HEK293 (cell line): ENCODE measurements around the gene CST7.

ENCODE experiments used
- BCL11B ChIP-seq: fragments of 450-650 bp; formaldehyde crosslinking; IDR thresholded peaks from 2 replicates; pipeline ENCODE4 v1.5.1; 2016; ENCODE audit warnings: low read depth, missing biosample characterization, missing genetic modification characterization
- HOXA7 ChIP-seq: sonication (generic); formaldehyde crosslinking; IDR thresholded peaks from 2 replicates; pipeline ENCODE4 v1.8.1; 2022; ENCODE audit warnings: missing genetic modification reagents, borderline replicate concordance
- MYNN ChIP-seq: fragments of 450-650 bp; formaldehyde crosslinking; IDR thresholded peaks from 2 replicates; pipeline ENCODE4 v1.5.1; 2016; ENCODE audit warnings: missing biosample characterization, missing genetic modification characterization, borderline replicate concordance
- SETDB1 ChIP-seq: IDR thresholded peaks from one replicate; pipeline ENCODE4 v1.6.1; 2017; ENCODE audit warnings: mild to moderate bottlenecking, low read length, moderate library complexity, mixed read lengths; ENCODE audit not compliant: insufficient read length
- ZFP69B ChIP-seq: fragments of 450-650 bp; formaldehyde crosslinking; IDR thresholded peaks from 2 replicates; pipeline ENCODE4 v1.5.1; 2016; ENCODE audit warnings: missing biosample characterization, missing genetic modification characterization
- ZNF133 ChIP-seq: fragments of 450-650 bp; formaldehyde crosslinking; IDR thresholded peaks from 2 replicates; pipeline ENCODE4 v1.5.1; 2016; ENCODE audit warnings: missing biosample characterization, missing genetic modification characterization
- ZNF433 ChIP-seq: fragments of 450-650 bp; formaldehyde crosslinking; IDR thresholded peaks from 2 replicates; pipeline ENCODE4 v1.5.1; 2016; ENCODE audit warnings: missing biosample characterization, missing genetic modification characterization, low read depth
- TF ChIP-seq, protein P1 (sequence below): fragments of 450-650 bp; formaldehyde crosslinking; IDR thresholded peaks from 2 replicates; pipeline ENCODE4 v1.5.1; 2016; ENCODE audit warnings: missing biosample characterization, missing genetic modification characterization
- TF ChIP-seq, protein P2 (sequence below): fragments of 450-650 bp; formaldehyde crosslinking; IDR thresholded peaks from 2 replicates; pipeline ENCODE4 v1.5.1; 2017; ENCODE audit warnings: missing biosample characterization, mild to moderate bottlenecking, missing genetic modification characterization, moderate library complexity
- TF ChIP-seq, protein P3 (sequence below): fragments of 450-650 bp; formaldehyde crosslinking; IDR thresholded peaks from 2 replicates; pipeline ENCODE4 v1.5.1; 2016; ENCODE audit warnings: missing biosample characterization, missing genetic modification characterization, low read depth
- TF ChIP-seq, protein P4 (sequence below): fragments of 450-650 bp; formaldehyde crosslinking; optimal IDR thresholded peaks from 2 replicates; pipeline ENCODE3; 2016; ENCODE audit warnings: missing biosample characterization, mild to moderate bottlenecking, missing genetic modification characterization
- TF ChIP-seq, protein P5 (sequence below): fragments of 450-650 bp; formaldehyde crosslinking; IDR thresholded peaks from 2 replicates; pipeline ENCODE4 v1.5.1; 2016; ENCODE audit warnings: missing biosample characterization, missing genetic modification characterization

DNA sequence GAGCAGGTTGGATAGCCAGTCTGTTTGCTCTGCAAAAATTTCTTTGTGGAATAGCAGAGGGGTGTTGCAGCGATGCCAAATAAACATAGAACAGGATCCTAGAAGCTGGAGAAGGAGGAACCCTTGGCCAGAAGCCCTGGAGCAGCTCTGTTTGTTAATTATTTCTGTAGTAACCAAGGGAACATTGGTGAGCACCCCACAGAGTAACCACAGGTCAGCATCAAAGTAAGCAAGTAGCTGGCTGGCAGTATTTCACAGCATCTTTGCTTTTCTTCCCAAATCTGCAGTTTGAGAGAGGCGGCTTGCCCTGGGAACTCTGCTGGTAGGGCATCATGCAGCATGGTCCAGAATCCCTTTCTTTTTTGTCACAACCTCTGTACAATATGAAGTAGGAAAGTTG lies 56.2 kb downstream of the CST7 start:
- TF ChIP-seq, protein P1, sequence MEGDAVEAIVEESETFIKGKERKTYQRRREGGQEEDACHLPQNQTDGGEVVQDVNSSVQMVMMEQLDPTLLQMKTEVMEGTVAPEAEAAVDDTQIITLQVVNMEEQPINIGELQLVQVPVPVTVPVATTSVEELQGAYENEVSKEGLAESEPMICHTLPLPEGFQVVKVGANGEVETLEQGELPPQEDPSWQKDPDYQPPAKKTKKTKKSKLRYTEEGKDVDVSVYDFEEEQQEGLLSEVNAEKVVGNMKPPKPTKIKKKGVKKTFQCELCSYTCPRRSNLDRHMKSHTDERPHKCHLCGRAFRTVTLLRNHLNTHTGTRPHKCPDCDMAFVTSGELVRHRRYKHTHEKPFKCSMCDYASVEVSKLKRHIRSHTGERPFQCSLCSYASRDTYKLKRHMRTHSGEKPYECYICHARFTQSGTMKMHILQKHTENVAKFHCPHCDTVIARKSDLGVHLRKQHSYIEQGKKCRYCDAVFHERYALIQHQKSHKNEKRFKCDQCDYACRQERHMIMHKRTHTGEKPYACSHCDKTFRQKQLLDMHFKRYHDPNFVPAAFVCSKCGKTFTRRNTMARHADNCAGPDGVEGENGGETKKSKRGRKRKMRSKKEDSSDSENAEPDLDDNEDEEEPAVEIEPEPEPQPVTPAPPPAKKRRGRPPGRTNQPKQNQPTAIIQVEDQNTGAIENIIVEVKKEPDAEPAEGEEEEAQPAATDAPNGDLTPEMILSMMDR (tag by site-specific recombination) = no peak
- TF ChIP-seq MYNN (tag by site-specific recombination) (no peak), BCL11B (tag by site-specific recombination) (no peak), HOXA7 (CRISPR knock-in tag) (no peak), ZNF133 (tag by site-specific recombination) (no peak), ZFP69B (tag by site-specific recombination) (no peak), SETDB1 (no peak), ZNF433 (tag by site-specific recombination) (no peak)
- TF ChIP-seq, protein P2, sequence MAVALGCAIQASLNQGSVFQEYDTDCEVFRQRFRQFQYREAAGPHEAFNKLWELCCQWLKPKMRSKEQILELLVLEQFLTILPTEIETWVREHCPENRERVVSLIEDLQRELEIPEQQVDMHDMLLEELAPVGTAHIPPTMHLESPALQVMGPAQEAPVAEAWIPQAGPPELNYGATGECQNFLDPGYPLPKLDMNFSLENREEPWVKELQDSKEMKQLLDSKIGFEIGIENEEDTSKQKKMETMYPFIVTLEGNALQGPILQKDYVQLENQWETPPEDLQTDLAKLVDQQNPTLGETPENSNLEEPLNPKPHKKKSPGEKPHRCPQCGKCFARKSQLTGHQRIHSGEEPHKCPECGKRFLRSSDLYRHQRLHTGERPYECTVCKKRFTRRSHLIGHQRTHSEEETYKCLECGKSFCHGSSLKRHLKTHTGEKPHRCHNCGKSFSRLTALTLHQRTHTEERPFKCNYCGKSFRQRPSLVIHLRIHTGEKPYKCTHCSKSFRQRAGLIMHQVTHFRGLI (tag by site-specific recombination) = no peak
- TF ChIP-seq, protein P3, sequence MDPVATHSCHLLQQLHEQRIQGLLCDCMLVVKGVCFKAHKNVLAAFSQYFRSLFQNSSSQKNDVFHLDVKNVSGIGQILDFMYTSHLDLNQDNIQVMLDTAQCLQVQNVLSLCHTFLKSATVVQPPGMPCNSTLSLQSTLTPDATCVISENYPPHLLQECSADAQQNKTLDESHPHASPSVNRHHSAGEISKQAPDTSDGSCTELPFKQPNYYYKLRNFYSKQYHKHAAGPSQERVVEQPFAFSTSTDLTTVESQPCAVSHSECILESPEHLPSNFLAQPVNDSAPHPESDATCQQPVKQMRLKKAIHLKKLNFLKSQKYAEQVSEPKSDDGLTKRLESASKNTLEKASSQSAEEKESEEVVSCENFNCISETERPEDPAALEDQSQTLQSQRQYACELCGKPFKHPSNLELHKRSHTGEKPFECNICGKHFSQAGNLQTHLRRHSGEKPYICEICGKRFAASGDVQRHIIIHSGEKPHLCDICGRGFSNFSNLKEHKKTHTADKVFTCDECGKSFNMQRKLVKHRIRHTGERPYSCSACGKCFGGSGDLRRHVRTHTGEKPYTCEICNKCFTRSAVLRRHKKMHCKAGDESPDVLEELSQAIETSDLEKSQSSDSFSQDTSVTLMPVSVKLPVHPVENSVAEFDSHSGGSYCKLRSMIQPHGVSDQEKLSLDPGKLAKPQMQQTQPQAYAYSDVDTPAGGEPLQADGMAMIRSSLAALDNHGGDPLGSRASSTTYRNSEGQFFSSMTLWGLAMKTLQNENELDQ (tag by site-specific recombination) = no peak
- TF ChIP-seq, protein P4, sequence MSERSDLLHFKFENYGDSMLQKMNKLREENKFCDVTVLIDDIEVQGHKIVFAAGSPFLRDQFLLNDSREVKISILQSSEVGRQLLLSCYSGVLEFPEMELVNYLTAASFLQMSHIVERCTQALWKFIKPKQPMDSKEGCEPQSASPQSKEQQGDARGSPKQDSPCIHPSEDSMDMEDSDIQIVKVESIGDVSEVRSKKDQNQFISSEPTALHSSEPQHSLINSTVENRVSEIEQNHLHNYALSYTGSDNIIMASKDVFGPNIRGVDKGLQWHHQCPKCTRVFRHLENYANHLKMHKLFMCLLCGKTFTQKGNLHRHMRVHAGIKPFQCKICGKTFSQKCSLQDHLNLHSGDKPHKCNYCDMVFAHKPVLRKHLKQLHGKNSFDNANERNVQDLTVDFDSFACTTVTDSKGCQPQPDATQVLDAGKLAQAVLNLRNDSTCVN = no peak
- TF ChIP-seq, protein P5, sequence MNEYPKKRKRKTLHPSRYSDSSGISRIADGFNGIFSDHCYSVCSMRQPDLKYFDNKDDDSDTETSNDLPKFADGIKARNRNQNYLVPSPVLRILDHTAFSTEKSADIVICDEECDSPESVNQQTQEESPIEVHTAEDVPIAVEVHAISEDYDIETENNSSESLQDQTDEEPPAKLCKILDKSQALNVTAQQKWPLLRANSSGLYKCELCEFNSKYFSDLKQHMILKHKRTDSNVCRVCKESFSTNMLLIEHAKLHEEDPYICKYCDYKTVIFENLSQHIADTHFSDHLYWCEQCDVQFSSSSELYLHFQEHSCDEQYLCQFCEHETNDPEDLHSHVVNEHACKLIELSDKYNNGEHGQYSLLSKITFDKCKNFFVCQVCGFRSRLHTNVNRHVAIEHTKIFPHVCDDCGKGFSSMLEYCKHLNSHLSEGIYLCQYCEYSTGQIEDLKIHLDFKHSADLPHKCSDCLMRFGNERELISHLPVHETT (tag by site-specific recombination) = no peak
